ENCODE measurements around the gene STMND1. TPM values are rescaled to one million over a fixed set of nuclear protein-coding genes. Genes with fewer than 3 reads are reported as not detected.

STMND1 gene
- total and polyA plus RNA-seq, 2 donors (not counting 1 experiment from before 2014, with no cell fraction given): not detected

GRCh38 chr6:17172836-17173470 lies 71.1 kb downstream of the STMND1 start:
- Histone ChIP-seq H2AFZ (ENCODE audit: insufficient read depth, low read depth, low read length, poor library complexity, severe bottlenecking) (no peak overlapping the region), H3K27ac (ENCODE audit: low read length in 2 of 2) (no peak overlapping the region), H3K4me3 (ENCODE audit: control extremely low read depth in 1 of 5, extremely low read depth in 1 of 5, insufficient read depth in 1 of 5, low read depth in 2 of 5, low read length in 4 of 5) (no peak overlapping the region), H3K9me3 (ENCODE audit: control extremely low read depth in 1 of 3, control insufficient read depth in 2 of 3, insufficient read depth in 1 of 3, low read length in 2 of 3) (no peaks in the 10 kb centered on the region), H3K4me1 (ENCODE audit: control insufficient read depth in 2 of 2, insufficient read depth in 2 of 2, low read length in 2 of 2) (no peaks in the 10 kb centered on the region), H4K20me1 (ENCODE audit: control insufficient read depth, insufficient read depth, low read length, poor library complexity, severe bottlenecking) (no peaks in the 10 kb centered on the region), H3K9ac (ENCODE audit: low read length) (no peak overlapping the region), H3K4me2 (replicated peaks; ENCODE audit: low read depth, low read length, poor library complexity, severe bottlenecking) (no peak overlapping the region), H3K79me2 (ENCODE audit: control insufficient read depth, insufficient read depth, low read length) (no peaks in the 10 kb centered on the region), H3K36me3 (replicated peaks in 1 of 2; ENCODE audit: control extremely low read depth in 1 of 2, control insufficient read depth in 1 of 2, extremely low read depth in 1 of 2, insufficient read depth in 2 of 2, low read length in 1 of 2) (no peaks in the 10 kb centered on the region), H3K27me3 (replicated peaks in 1 of 4; ENCODE audit: control extremely low read depth in 1 of 4, control insufficient read depth in 3 of 4, insufficient read depth in 4 of 4, low read length in 3 of 4) (no peaks in the 10 kb centered on the region)
- TF ChIP-seq CTCF (IDR thresholded peaks at IDR 0.05) (no peak), EZH2 (IDR thresholded peaks at IDR 0.05; ENCODE audit: borderline replicate concordance, insufficient read depth, low read depth, low read length, poor library complexity, severe bottlenecking) (no peak)
- Mint-ChIP-seq H3K4me1 (no peaks in the 10 kb centered on the region), H3K27me3 (no peaks in the 10 kb centered on the region), H3K27ac (no peak overlapping the region), H3K4me3 (no peak overlapping the region), H3K9me3 (ENCODE audit: insufficient read depth) (no peaks in the 10 kb centered on the region)
- ChIA-PET CTCF (interaction anchor here (0.6 kb wide), 1 partner anchor 392 kb away, joined by 3 read pairs; no protein-coding TSS in a partner anchor), POLR2A (no interaction called here)
- ATAC-seq (ENCODE audit: low read depth): no peak
- WGBS (ENCODE audit: insufficient coverage): 100% methylated on average over 2 of the region's 4 CpGs
- no peak for DNase-seq
- intact Hi-C loops (cut with micrococcal nuclease): no loop called here

GRCh38 chr6:17178326-17178725 lies 76.5 kb downstream of the STMND1 start:
- Histone ChIP-seq H3K9ac (ENCODE audit: low read length) (no peak overlapping the region), H3K79me2 (ENCODE audit: control insufficient read depth, insufficient read depth, low read length) (no peaks in the 10 kb centered on the region), H3K27ac (ENCODE audit: low read length in 2 of 2) (no peak overlapping the region), H3K27me3 (replicated peaks in 1 of 4; ENCODE audit: control extremely low read depth in 1 of 4, control insufficient read depth in 3 of 4, insufficient read depth in 4 of 4, low read length in 3 of 4) (no peaks in the 10 kb centered on the region), H3K4me2 (replicated peaks; ENCODE audit: low read depth, low read length, poor library complexity, severe bottlenecking) (no peak overlapping the region), H3K9me3 (ENCODE audit: control extremely low read depth in 1 of 3, control insufficient read depth in 2 of 3, insufficient read depth in 1 of 3, low read length in 2 of 3) (no peaks in the 10 kb centered on the region), H3K36me3 (replicated peaks in 1 of 2; ENCODE audit: control extremely low read depth in 1 of 2, control insufficient read depth in 1 of 2, extremely low read depth in 1 of 2, insufficient read depth in 2 of 2, low read length in 1 of 2) (no peaks in the 10 kb centered on the region), H3K4me3 (ENCODE audit: control extremely low read depth in 1 of 5, extremely low read depth in 1 of 5, insufficient read depth in 1 of 5, low read depth in 2 of 5, low read length in 4 of 5) (no peak overlapping the region), H2AFZ (ENCODE audit: insufficient read depth, low read depth, low read length, poor library complexity, severe bottlenecking) (no peak overlapping the region), H3K4me1 (ENCODE audit: control insufficient read depth in 2 of 2, insufficient read depth in 2 of 2, low read length in 2 of 2) (no peaks in the 10 kb centered on the region), H4K20me1 (ENCODE audit: control insufficient read depth, insufficient read depth, low read length, poor library complexity, severe bottlenecking) (no peaks in the 10 kb centered on the region)
- intact Hi-C loops (cut with micrococcal nuclease): no loop called here
- TF ChIP-seq CTCF (IDR thresholded peaks at IDR 0.05): no peak
- no peak for TF ChIP-seq EZH2 (IDR thresholded peaks at IDR 0.05; ENCODE audit: borderline replicate concordance, insufficient read depth, low read depth, low read length, poor library complexity, severe bottlenecking)
- CTCF ChIA-PET: no interaction called here
- POLR2A ChIA-PET: no interaction called here
- no CpG with 5 or more reads among the region's 2 CpGs for WGBS (ENCODE audit: insufficient coverage)
- no peak overlapping the region for H3K4me3 Mint-ChIP-seq
- H3K27ac Mint-ChIP-seq: no peak overlapping the region
- H3K4me1 Mint-ChIP-seq: no peaks in the 10 kb centered on the region
- peaks cover 2% of the 10 kb centered on the region for H3K9me3 Mint-ChIP-seq (ENCODE audit: insufficient read depth)
- DNase-seq (no peak), ATAC-seq (ENCODE audit: low read depth) (no peak)
- H3K27me3 Mint-ChIP-seq: no peaks in the 10 kb centered on the region

Data from B cell (primary cell).